Caco-2 (cell line): Measurements from ENCODE around the gene CEP85L. TPM values are rescaled to one million over a fixed set of nuclear protein-coding genes. Genes with fewer than 3 reads are reported as not detected.

Source experiments
- BruUV-seq: library from RNA; stranded (reverse); fragments of 400-500 nt; replicated peaks from 2 replicates; lab custom pipeline; 2021; lab: Mats Ljungman, UMichigan
- CTCF ChIA-PET: fragments of 300-600 bp; sonication (Branson Sonifier 250); formaldehyde crosslinking; loops from one replicate; lab custom pipeline; 2022; ENCODE audit warnings: antibody characterized with exemption; lab: Charles Lee
- POLR2A ChIA-PET: fragments of 300-600 bp; sonication (Branson Sonifier 250); formaldehyde crosslinking; loops from one replicate; lab custom pipeline; 2022; ENCODE audit warnings: antibody characterized with exemption; lab: Charles Lee
- DNase-seq, 2 experiments: peaks; one replicate each; pipeline versions ENCODE4 v3.0.0 to v3.0.0-alpha.2; 2020 to 2022
- H3K27me3 ChIP-seq: replicated peaks from 2 replicates; pipeline ENCODE4 v1.6.0; 2011; ENCODE audit warnings: low read length; ENCODE audit not compliant: control insufficient read depth, insufficient read depth
- H3K36me3 ChIP-seq: 2 replicates; pipeline ENCODE4 v1.5.1; 2011; ENCODE audit warnings: low read length; ENCODE audit not compliant: control insufficient read depth, insufficient read depth
- H3K4me1 ChIP-seq: fragments of 250-450 bp; sonication (Bioruptor Pico); 2 replicates; pipeline ENCODE4 v1.5.1; 2020; ENCODE audit warnings: mild to moderate bottlenecking
- H3K4me3 ChIP-seq: 2 replicates; pipeline ENCODE4 v1.5.1; 2011; ENCODE audit warnings: low read depth, mild to moderate bottlenecking, control low read depth, low read length
- H3K9me3 ChIP-seq: fragments of 250-450 bp; sonication (Bioruptor Pico); 2 replicates; pipeline ENCODE4 v1.5.1; 2020; ENCODE audit warnings: mild to moderate bottlenecking, moderate library complexity
- H3K27ac Mint-ChIP-seq: one replicate; pipeline ENCODE4 v1.8.0; 2022; ENCODE audit warnings: mixed read lengths; ENCODE audit not compliant: unreplicated experiment
- H3K27me3 Mint-ChIP-seq: one replicate; pipeline ENCODE4 v1.8.0; 2022; ENCODE audit warnings: mixed read lengths; ENCODE audit not compliant: insufficient read depth, unreplicated experiment
- H3K36me3 Mint-ChIP-seq: one replicate; pipeline ENCODE4 v1.8.0; 2022; ENCODE audit warnings: mild to moderate bottlenecking, mixed read lengths; ENCODE audit not compliant: insufficient read depth, unreplicated experiment
- H3K4me1 Mint-ChIP-seq: one replicate; pipeline ENCODE4 v1.8.0; 2022; ENCODE audit warnings: low read depth, mixed read lengths; ENCODE audit not compliant: unreplicated experiment
- H3K4me3 Mint-ChIP-seq: one replicate; pipeline ENCODE4 v1.8.0; 2022; ENCODE audit warnings: mild to moderate bottlenecking, moderate library complexity, mixed read lengths; ENCODE audit not compliant: unreplicated experiment
- H3K9me3 Mint-ChIP-seq: one replicate; pipeline ENCODE4 v1.8.0; 2022; ENCODE audit warnings: mixed read lengths; ENCODE audit not compliant: unreplicated experiment
- intact Hi-C: fragments of 100-400 bp; cut with micrococcal nuclease; formaldehyde crosslinking; loops from one replicate; pipeline ENCODE4 v1.10.0; 2022; ENCODE audit not compliant: unreplicated experiment
- total RNA-seq: library from RNA; stranded (reverse); gene quantifications from 2 replicates; pipeline ENCODE4 v1.2.3, GENCODE V29; 2022
- TF ChIP-seq, protein P1 (sequence below), 2 experiments: fragments of 200-600 bp in 1 of 2; IDR thresholded peaks; 1 replicate in 1 of 2; 2 replicates in 1 of 2; pipeline versions ENCODE4 v1.5.1 to v1.8.0; 2011 to 2022; ENCODE audit warnings: antibody characterized with exemption in 1 of 2, control low read depth in 1 of 2, inconsistent platforms in 1 of 2, low read depth in 1 of 2, low read length in 1 of 2, mild to moderate bottlenecking in 1 of 2, moderate library complexity in 1 of 2; ENCODE audit not compliant: insufficient read depth in 1 of 2, severe bottlenecking in 1 of 2, unreplicated experiment in 1 of 2

CEP85L gene
- total RNA-seq, 1 experiment from 2014 or later = 0.29 TPM

DNA sequence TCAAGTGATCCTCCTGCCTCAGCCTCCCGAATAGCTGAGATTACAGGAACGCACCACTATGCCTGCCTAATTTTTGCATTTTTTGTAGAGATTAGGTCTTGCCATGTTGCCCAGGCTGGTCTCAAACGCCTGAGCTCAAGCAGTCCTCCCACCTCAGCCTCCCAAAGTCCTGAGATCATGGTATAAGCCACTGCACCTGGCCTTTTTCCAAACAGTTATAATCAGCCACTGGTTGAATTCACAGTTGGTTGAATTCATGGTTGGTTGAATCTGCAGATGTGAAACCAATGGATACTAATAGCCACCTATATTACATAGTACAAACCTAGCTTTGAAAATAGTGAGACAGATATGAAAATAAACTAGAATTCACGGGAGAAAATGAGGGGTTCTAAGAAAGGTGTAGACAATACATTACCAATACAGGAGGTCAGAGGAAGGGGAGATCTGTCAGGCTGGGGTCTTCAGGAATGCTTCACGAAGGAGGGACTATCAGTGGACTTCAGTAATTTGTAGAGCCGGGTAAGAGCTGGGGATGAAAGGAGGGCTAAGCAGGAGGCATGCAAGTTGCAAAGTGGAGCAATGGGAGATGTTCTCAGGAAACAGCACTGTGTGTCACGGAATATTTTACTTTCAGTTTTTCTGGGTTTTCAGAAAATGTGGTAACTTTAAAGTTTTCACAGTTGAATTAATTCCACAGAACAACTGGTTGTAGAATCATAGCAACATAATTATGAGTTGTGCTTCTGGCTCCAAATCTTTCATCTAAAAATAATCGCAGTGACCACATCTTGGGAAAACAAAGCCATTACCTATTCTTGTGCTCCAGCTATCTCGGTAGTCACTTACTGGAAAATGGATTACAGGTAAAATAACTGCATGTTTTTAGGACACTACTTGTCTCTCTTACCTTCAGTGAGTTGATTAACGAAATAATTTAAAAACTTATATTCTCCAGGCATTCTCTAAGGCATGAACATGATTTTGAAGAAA lies 12.9 kb upstream of the CEP85L start:
- Histone ChIP-seq H3K4me1 (no peaks in the 10 kb centered on the region), H3K27me3 (no peaks in the 10 kb centered on the region), H3K9me3 (no peaks in the 10 kb centered on the region), H3K36me3 (no peaks in the 10 kb centered on the region), H3K4me3 (no peak overlapping the region)
- no peak overlapping the region for H3K27ac Mint-ChIP-seq
- intact Hi-C loops = no loop called here
- DNase-seq = no peak
- CTCF ChIA-PET = no interaction called here
- no peaks in the 10 kb centered on the region for H3K36me3 Mint-ChIP-seq
- no peak overlapping the region for H3K4me3 Mint-ChIP-seq
- H3K4me1 Mint-ChIP-seq = no peaks in the 10 kb centered on the region
- no peaks in the 10 kb centered on the region for H3K9me3 Mint-ChIP-seq
- TF ChIP-seq, protein P1, sequence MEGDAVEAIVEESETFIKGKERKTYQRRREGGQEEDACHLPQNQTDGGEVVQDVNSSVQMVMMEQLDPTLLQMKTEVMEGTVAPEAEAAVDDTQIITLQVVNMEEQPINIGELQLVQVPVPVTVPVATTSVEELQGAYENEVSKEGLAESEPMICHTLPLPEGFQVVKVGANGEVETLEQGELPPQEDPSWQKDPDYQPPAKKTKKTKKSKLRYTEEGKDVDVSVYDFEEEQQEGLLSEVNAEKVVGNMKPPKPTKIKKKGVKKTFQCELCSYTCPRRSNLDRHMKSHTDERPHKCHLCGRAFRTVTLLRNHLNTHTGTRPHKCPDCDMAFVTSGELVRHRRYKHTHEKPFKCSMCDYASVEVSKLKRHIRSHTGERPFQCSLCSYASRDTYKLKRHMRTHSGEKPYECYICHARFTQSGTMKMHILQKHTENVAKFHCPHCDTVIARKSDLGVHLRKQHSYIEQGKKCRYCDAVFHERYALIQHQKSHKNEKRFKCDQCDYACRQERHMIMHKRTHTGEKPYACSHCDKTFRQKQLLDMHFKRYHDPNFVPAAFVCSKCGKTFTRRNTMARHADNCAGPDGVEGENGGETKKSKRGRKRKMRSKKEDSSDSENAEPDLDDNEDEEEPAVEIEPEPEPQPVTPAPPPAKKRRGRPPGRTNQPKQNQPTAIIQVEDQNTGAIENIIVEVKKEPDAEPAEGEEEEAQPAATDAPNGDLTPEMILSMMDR (IDR thresholded peaks at IDR 0.05; ENCODE audit: insufficient read depth in 1 of 2, low read depth in 1 of 2, low read length in 1 of 2, severe bottlenecking in 1 of 2, unreplicated experiment in 1 of 2) = no peak
- peaks cover 6% of the 10 kb centered on the region for H3K27me3 Mint-ChIP-seq
- BruUV-seq = no TSS peak
- POLR2A ChIA-PET = no interaction called here

DNA sequence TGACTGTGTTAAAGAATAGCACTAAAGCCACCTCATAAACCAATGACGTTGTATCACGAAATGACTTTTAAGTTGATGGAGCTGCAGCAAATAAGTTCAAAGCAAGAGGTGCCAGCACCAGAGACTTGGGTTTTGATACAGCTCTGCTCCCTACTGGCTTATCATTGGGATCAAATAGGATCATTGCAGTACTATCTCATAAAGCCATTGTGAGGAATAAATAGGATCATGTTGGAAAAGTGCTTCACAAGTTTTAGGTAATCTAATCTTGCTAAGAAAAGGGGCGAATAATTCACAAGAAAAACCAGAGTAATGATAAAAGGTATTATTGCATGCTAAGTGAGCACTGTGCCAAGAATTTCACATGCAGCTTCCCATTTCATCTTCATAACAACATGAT lies 10.4 kb upstream of the CEP85L start:
- H3K4me3 Mint-ChIP-seq = no peak overlapping the region
- ChIA-PET POLR2A (no interaction called here), CTCF (no interaction called here)
- H3K27me3 ChIP-seq = no peaks in the 10 kb centered on the region; the same call in 1 of the 2 replicates
- BruUV-seq = no TSS peak
- peaks cover 6% of the 10 kb centered on the region for H3K27me3 Mint-ChIP-seq
- TF ChIP-seq, protein P1 (IDR thresholded peaks at IDR 0.05; ENCODE audit: insufficient read depth in 1 of 2, low read depth in 1 of 2, low read length in 1 of 2, severe bottlenecking in 1 of 2, unreplicated experiment in 1 of 2) = no peak
- no peaks in the 10 kb centered on the region for H3K9me3 Mint-ChIP-seq
- no peaks in the 10 kb centered on the region for H3K36me3 ChIP-seq
- H3K4me1 ChIP-seq = no peaks in the 10 kb centered on the region
- DNase-seq = no peak
- H3K27ac Mint-ChIP-seq = no peak overlapping the region
- H3K4me1 Mint-ChIP-seq = no peaks in the 10 kb centered on the region
- no peaks in the 10 kb centered on the region for H3K9me3 ChIP-seq
- H3K36me3 Mint-ChIP-seq = no peaks in the 10 kb centered on the region
- H3K4me3 ChIP-seq = no peak overlapping the region
- intact Hi-C loops = no loop called here

DNA sequence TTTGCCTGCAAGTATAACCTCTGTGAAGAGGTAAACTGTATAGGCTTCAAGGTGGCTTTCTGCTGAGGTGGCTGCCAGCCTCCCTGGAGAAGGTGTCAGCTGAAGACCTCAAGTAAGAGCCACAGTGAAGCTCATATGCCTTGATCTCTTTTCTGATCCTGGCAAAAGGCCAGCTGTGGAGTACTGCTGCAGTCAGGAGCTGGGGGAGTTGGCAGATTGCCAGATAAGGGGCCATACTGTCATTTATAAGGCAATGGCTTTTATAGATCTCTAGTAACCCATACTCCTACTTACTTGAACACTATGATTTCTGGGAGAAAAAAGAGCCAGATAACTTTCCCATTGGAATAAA lies 8.8 kb upstream of the CEP85L start:
- BruUV-seq = no TSS peak
- Histone ChIP-seq H3K9me3 (no peaks in the 10 kb centered on the region), H3K27me3 (no peaks in the 10 kb centered on the region; the same call in 1 of the 2 replicates), H3K36me3 (no peaks in the 10 kb centered on the region), H3K4me1 (no peaks in the 10 kb centered on the region), H3K4me3 (no peak overlapping the region)
- H3K4me1 Mint-ChIP-seq = no peaks in the 10 kb centered on the region
- H3K27me3 Mint-ChIP-seq = peaks cover 8% of the 10 kb centered on the region
- POLR2A ChIA-PET = no interaction called here
- CTCF ChIA-PET = no interaction called here
- no peak overlapping the region for H3K4me3 Mint-ChIP-seq
- DNase-seq = no peak
- no peak overlapping the region for H3K27ac Mint-ChIP-seq
- intact Hi-C loops = no loop called here
- H3K36me3 Mint-ChIP-seq = no peaks in the 10 kb centered on the region
- TF ChIP-seq, protein P1 (IDR thresholded peaks at IDR 0.05; ENCODE audit: insufficient read depth in 1 of 2, low read depth in 1 of 2, low read length in 1 of 2, severe bottlenecking in 1 of 2, unreplicated experiment in 1 of 2) = no peak
- no peaks in the 10 kb centered on the region for H3K9me3 Mint-ChIP-seq
